H1 (cell line): ENCODE results near the gene PDK2. TPM values are rescaled to one million over a fixed set of nuclear protein-coding genes. Genes with fewer than 3 reads are reported as not detected.

Experiments used
- CHD1 ChIP-seq: IDR thresholded peaks from 2 replicates; pipeline ENCODE4 v1.6.1; 2012; ENCODE audit warnings: low read depth, low read length, improper control_type of control experiment
- E2F6 ChIP-seq: IDR thresholded peaks from 2 replicates; pipeline ENCODE4 v1.6.1; 2012; ENCODE audit warnings: inconsistent platforms
- GABPA ChIP-seq: IDR thresholded peaks from 2 replicates; pipeline ENCODE4 v1.6.1; 2011; ENCODE audit warnings: mild to moderate bottlenecking, low read length, moderate library complexity, borderline replicate concordance; ENCODE audit not compliant: insufficient read depth
- NRF1 ChIP-seq: IDR thresholded peaks from 2 replicates; pipeline ENCODE4 v1.6.1; 2011; ENCODE audit warnings: mild to moderate bottlenecking, low read depth, low read length, improper control_type of control experiment
- PHF8 ChIP-seq: fragments of 200-600 bp; sonication (generic); conservative IDR thresholded peaks from 2 replicates; pipeline ENCODE4 v1.7.1; 2012; ENCODE audit warnings: low read depth, mild to moderate bottlenecking, inconsistent platforms, low read length, moderate library complexity
- SP1 ChIP-seq: IDR thresholded peaks from 2 replicates; pipeline ENCODE4 v1.6.1; 2011; ENCODE audit warnings: low read depth, low read length
- polyA plus RNA-seq, 7 experiments: library from polyadenylated mRNA; depleted of rRNA in 3 of 7; stranded (reverse) in 5 of 7; unstranded in 2 of 7; fragments of >200 nt in 5 of 7; fragments of 200-250 nt in 2 of 7; gene quantifications; 1 replicate in 5 of 7; 2 replicates in 1 of 7; 4 replicates in 1 of 7; pipeline versions ENCODE4 v1.2.1 to v1.2.3, GENCODE V29; 2011 to 2013; ENCODE audit warnings: missing spikeins in 2 of 7, mixed read lengths in 2 of 7
- total RNA-seq: library from RNA; stranded (reverse); fragmentation: NEBNext Ultra II Directional; extraction: Animal tissue kit (Norgen Biotek cat#: 25700); gene quantifications from 2 replicates; pipeline ENCODE4 v1.2.1, GENCODE V29; 2021
- TF ChIP-seq, protein P1 (sequence below): fragments of 300-600 bp; sonication (generic); IDR thresholded peaks from 2 replicates; pipeline ENCODE4 v1.7.1; 2012; ENCODE audit warnings: low read length, moderate library complexity, mild to moderate bottlenecking, inconsistent platforms; ENCODE audit not compliant: insufficient replicate concordance
- TF ChIP-seq, protein P2 (sequence below): IDR thresholded peaks from 2 replicates; pipeline ENCODE4 v1.6.1; 2012; ENCODE audit warnings: low read length, inconsistent platforms

PDK2 gene
- total and polyA plus RNA-seq, 2 of the 8 experiments (the other 6 are each of a cell fraction or from before 2014, with no cell fraction given): 18.3 to 121 TPM

DNA sequence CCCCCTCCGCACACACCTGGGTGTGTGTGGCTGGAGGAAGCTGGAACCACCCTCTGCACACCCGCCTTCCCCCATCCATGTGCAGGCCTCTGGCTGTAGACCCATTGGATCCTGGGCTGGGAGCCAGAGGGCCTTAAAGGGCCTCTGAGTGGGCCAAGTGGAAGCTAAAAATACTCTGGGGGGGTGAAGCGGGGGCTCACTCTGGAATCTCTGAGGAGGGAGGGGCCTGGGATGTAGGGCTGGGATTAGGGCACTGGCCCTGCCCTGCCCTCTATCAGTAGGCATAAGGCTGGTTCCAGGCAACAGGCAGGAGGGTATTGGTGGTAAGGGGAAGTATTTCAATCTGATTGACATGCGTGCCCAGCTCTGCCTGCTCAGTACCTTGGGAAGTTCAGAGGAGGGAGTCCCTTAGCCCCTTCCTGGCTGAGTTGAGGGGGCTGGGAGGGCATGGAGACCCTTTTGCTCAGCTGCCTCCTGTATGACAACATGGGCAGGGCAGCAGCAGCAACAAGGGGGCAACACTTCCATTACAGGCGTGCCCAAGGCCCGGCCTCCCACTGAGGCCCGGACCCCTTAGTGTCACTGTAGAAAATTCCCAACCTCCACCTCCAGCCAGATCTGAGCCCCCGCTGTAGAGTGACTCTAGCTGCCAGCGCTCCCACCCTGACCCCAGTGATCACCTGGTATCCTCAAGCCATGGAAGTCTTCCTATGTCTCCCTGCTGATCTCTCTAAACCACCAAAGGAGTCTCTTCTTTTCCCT, 34.0 kb upstream of the PDK2 start (continued):
- TF ChIP-seq, protein P1, sequence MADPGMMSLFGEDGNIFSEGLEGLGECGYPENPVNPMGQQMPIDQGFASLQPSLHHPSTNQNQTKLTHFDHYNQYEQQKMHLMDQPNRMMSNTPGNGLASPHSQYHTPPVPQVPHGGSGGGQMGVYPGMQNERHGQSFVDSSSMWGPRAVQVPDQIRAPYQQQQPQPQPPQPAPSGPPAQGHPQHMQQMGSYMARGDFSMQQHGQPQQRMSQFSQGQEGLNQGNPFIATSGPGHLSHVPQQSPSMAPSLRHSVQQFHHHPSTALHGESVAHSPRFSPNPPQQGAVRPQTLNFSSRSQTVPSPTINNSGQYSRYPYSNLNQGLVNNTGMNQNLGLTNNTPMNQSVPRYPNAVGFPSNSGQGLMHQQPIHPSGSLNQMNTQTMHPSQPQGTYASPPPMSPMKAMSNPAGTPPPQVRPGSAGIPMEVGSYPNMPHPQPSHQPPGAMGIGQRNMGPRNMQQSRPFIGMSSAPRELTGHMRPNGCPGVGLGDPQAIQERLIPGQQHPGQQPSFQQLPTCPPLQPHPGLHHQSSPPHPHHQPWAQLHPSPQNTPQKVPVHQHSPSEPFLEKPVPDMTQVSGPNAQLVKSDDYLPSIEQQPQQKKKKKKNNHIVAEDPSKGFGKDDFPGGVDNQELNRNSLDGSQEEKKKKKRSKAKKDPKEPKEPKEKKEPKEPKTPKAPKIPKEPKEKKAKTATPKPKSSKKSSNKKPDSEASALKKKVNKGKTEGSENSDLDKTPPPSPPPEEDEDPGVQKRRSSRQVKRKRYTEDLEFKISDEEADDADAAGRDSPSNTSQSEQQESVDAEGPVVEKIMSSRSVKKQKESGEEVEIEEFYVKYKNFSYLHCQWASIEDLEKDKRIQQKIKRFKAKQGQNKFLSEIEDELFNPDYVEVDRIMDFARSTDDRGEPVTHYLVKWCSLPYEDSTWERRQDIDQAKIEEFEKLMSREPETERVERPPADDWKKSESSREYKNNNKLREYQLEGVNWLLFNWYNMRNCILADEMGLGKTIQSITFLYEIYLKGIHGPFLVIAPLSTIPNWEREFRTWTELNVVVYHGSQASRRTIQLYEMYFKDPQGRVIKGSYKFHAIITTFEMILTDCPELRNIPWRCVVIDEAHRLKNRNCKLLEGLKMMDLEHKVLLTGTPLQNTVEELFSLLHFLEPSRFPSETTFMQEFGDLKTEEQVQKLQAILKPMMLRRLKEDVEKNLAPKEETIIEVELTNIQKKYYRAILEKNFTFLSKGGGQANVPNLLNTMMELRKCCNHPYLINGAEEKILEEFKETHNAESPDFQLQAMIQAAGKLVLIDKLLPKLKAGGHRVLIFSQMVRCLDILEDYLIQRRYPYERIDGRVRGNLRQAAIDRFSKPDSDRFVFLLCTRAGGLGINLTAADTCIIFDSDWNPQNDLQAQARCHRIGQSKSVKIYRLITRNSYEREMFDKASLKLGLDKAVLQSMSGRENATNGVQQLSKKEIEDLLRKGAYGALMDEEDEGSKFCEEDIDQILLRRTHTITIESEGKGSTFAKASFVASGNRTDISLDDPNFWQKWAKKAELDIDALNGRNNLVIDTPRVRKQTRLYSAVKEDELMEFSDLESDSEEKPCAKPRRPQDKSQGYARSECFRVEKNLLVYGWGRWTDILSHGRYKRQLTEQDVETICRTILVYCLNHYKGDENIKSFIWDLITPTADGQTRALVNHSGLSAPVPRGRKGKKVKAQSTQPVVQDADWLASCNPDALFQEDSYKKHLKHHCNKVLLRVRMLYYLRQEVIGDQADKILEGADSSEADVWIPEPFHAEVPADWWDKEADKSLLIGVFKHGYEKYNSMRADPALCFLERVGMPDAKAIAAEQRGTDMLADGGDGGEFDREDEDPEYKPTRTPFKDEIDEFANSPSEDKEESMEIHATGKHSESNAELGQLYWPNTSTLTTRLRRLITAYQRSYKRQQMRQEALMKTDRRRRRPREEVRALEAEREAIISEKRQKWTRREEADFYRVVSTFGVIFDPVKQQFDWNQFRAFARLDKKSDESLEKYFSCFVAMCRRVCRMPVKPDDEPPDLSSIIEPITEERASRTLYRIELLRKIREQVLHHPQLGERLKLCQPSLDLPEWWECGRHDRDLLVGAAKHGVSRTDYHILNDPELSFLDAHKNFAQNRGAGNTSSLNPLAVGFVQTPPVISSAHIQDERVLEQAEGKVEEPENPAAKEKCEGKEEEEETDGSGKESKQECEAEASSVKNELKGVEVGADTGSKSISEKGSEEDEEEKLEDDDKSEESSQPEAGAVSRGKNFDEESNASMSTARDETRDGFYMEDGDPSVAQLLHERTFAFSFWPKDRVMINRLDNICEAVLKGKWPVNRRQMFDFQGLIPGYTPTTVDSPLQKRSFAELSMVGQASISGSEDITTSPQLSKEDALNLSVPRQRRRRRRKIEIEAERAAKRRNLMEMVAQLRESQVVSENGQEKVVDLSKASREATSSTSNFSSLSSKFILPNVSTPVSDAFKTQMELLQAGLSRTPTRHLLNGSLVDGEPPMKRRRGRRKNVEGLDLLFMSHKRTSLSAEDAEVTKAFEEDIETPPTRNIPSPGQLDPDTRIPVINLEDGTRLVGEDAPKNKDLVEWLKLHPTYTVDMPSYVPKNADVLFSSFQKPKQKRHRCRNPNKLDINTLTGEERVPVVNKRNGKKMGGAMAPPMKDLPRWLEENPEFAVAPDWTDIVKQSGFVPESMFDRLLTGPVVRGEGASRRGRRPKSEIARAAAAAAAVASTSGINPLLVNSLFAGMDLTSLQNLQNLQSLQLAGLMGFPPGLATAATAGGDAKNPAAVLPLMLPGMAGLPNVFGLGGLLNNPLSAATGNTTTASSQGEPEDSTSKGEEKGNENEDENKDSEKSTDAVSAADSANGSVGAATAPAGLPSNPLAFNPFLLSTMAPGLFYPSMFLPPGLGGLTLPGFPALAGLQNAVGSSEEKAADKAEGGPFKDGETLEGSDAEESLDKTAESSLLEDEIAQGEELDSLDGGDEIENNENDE: no peak
- TF ChIP-seq, protein P2, sequence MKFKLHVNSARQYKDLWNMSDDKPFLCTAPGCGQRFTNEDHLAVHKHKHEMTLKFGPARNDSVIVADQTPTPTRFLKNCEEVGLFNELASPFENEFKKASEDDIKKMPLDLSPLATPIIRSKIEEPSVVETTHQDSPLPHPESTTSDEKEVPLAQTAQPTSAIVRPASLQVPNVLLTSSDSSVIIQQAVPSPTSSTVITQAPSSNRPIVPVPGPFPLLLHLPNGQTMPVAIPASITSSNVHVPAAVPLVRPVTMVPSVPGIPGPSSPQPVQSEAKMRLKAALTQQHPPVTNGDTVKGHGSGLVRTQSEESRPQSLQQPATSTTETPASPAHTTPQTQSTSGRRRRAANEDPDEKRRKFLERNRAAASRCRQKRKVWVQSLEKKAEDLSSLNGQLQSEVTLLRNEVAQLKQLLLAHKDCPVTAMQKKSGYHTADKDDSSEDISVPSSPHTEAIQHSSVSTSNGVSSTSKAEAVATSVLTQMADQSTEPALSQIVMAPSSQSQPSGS: no peak
- TF ChIP-seq CHD1: no peak
- TF ChIP-seq PHF8: no peak
- no peak for TF ChIP-seq GABPA
- no peak for TF ChIP-seq E2F6
- no peak for TF ChIP-seq SP1
- no peak for TF ChIP-seq NRF1
